HCT116 (cell line): Measurements from ENCODE around the gene POMGNT2.

Experiments
- CTCF ChIP-seq, 3 experiments: fragments of 200-600 bp in 1 of 3; sonication (generic) in 1 of 3; IDR thresholded peaks in 2 of 3; conservative IDR thresholded peaks in 1 of 3; 2 replicates each; pipeline ENCODE4 v1.5.1; 2012 to 2017; ENCODE audit warnings: low read depth in 2 of 3, low read length in 2 of 3, antibody characterized with exemption in 1 of 3, borderline replicate concordance in 1 of 3, control low read depth in 1 of 3, mild to moderate bottlenecking in 1 of 3, mixed read lengths in 1 of 3, mixed run types in 1 of 3, moderate library complexity in 1 of 3; ENCODE audit not compliant: insufficient read depth in 1 of 3
- EZH2phosphoT487 ChIP-seq: fragments of 200-600 bp; IDR thresholded peaks from 2 replicates; pipeline ENCODE4 v1.6.1; 2018; ENCODE audit warnings: antibody characterized with exemption, borderline replicate concordance
- RAD21 ChIP-seq: IDR thresholded peaks from 2 replicates; pipeline ENCODE4 v1.6.1; 2012; ENCODE audit warnings: low read depth, mild to moderate bottlenecking
- REST ChIP-seq: IDR thresholded peaks from 2 replicates; pipeline ENCODE4 v1.6.1; 2012; ENCODE audit warnings: low read depth
- SIN3A ChIP-seq: IDR thresholded peaks from 2 replicates; pipeline ENCODE4 v1.6.1; 2012; ENCODE audit warnings: low read depth
- ZFX ChIP-seq: fragments of 450-650 bp; IDR thresholded peaks from 2 replicates; pipeline ENCODE4 v1.6.1; 2017

- TF ChIP-seq CTCF (IDR thresholded peaks at IDR 0.05 in 2 of 3, conservative IDR thresholded peaks at IDR 0.05 in 1 of 3; ENCODE audit: borderline replicate concordance in 1 of 3, insufficient read depth in 1 of 3, low read depth in 2 of 3, low read length in 2 of 3) = no peak
- no peak for TF ChIP-seq EZH2phosphoT487
- TF ChIP-seq ZFX = no peak
- TF ChIP-seq SIN3A = no peak
- no peak for TF ChIP-seq RAD21
- TF ChIP-seq REST = no peak
Measured at GRCh38 chr3:43154980-43155379, 49.1 kb upstream of the POMGNT2 start.
